Activated naive CD8-positive, alpha-beta T cell (primary cell): ENCODE data around the gene CIAO2A.
"Not testable (repeated sequence)": the region's sequence is repeated elsewhere in the genome, so short reads cannot be mapped to it uniquely, and the experiment has no call there.

ENCODE experiments used
- H3K27ac Mint-ChIP-seq: one replicate; pipeline ENCODE4 v1.8.0; 2021; ENCODE audit warnings: mixed read lengths
- H3K27me3 Mint-ChIP-seq: one replicate; pipeline ENCODE4 v1.8.0; 2021; ENCODE audit warnings: mixed read lengths
- H3K36me3 Mint-ChIP-seq: one replicate; pipeline ENCODE4 v1.8.0; 2021; ENCODE audit warnings: mixed read lengths
- H3K4me1 Mint-ChIP-seq: one replicate; pipeline ENCODE4 v1.8.0; 2021; ENCODE audit warnings: low read depth, mixed read lengths
- H3K4me3 Mint-ChIP-seq: one replicate; pipeline ENCODE4 v1.8.0; 2021; ENCODE audit warnings: mild to moderate bottlenecking, mixed read lengths
- H3K9me3 Mint-ChIP-seq: one replicate; pipeline ENCODE4 v1.8.0; 2021; ENCODE audit warnings: low read depth, mixed read lengths

Gene CIAO2A

DNA sequence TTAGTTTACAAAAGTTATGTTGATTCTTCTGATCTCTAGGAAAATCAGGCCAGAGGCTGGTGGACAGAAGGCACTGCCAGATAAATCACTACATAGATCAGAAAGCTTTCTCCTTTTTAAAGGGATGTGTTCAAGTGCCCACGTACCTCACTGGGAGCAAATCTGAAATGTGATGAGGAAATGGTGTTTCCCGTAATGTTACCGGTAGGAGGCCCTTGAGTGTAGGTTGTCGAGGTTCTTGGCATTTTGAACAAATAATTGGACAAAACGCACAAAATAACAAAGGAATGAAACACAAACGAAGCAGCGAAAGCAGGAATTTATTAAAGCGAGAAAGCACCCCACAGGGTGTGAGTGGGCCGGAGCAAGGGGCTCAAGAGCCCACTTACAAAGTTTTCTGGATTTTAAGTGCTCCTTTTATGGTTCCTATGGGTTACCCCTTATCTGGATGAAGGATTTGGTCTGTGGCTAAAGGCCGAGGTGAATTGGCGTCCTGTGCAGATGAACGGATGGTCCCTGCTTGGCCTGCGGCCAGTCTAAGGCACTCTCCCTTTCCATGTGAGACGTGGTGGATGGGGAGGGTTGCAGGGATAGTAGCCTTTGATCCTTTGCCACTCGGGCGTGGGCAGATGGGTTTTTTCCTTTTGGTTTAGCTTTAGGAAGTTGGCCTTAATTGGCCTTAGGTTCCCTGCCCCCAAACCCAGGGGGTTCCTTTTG lies 3.2 kb upstream of the CIAO2A start:
- Mint-ChIP-seq H3K36me3 (no peaks in the 10 kb centered on the region), H3K9me3 (no peaks in the 10 kb centered on the region), H3K27ac (peak overlapping the region; percentile 97), H3K4me3 (peak overlapping the region; percentile 98), H3K4me1 (peaks cover 85% of the 10 kb centered on the region), H3K27me3 (no peaks in the 10 kb centered on the region)

DNA sequence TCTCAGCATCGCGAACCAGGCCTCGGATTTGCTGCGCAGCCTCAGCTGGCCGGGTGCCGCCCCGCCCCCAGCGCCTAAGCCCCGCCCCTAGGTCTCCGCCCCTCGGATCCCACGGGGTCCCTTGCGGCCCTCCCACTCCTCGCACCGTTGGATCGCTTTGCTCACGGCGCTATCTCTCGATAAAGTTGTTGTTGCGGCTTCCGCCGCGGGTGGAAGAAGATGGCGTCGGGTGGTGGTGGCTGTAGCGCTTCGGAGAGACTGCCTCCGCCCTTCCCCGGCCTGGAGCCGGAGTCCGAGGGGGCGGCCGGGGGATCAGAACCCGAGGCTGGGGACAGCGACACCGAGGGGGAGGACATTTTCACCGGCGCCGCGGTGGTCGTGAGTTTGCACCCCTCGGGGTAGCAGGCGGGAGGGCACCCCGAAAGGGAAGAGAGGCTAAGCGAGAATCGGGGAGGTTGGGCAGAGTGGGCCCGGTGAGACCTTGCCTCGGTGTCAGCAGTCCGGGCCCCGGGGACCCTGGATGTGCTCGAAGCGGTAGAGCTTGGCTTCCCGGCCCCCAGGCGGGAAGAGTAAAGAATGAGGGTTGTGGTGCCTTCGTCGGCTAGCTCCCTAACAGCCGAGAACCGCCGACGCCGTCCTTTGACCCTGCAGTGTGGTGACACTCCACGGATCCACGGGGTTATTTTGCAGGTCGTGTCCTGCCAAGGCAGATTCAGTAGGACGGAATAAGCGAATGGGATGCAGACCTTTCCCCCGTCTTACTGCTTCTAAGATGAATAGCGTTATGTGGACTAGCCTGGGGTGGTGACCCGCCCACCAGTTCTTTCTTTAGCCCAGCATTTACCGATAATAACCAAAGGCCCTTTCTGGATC lies 2.4 kb upstream of the CIAO2A start, which contains the start of gene SNX1:
Gene SNX1 (plus strand): TSS at position 188 of the 873 bp plus-strand sequence. CDS start 32 bp downstream, at position 220.
- peaks cover 78% of the 10 kb centered on the region for H3K4me1 Mint-ChIP-seq

DNA sequence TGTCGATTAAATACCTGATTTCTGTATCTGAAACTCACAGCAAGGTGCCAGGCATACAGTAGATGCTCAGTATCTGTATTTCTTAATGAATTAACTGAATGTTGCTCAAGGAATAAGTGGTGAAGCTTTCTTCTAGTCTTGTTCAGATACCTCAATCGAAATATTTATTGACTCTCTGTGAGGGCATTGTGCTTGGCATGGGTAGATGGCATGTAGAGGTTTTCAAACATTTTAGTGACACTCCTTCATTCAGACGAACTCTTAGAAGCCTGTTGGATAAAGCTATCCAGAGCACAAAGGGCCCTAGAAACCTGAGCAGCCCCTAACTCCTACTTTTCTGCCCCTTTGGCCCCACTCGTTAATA lies 1.8 kb upstream of the CIAO2A start:
- H3K4me3 Mint-ChIP-seq: peak overlapping the region; percentile 98
- peak overlapping the region; percentile 97 for H3K27ac Mint-ChIP-seq
- H3K36me3 Mint-ChIP-seq: no peaks in the 10 kb centered on the region
- H3K4me1 Mint-ChIP-seq: peaks cover 79% of the 10 kb centered on the region
- H3K9me3 Mint-ChIP-seq: no peaks in the 10 kb centered on the region
- H3K27me3 Mint-ChIP-seq: no peaks in the 10 kb centered on the region

More for the DNA sequence above, 2.4 kb upstream of the CIAO2A start, which contains the start of gene SNX1:
- Mint-ChIP-seq H3K27me3 (no peaks in the 10 kb centered on the region), H3K4me3 (peak within 1 kb of the TSS; percentile 98), H3K36me3 (no peaks in the 10 kb centered on the region), H3K9me3 (no peaks in the 10 kb centered on the region), H3K27ac (peak within 1 kb of the TSS; percentile 97)

DNA sequence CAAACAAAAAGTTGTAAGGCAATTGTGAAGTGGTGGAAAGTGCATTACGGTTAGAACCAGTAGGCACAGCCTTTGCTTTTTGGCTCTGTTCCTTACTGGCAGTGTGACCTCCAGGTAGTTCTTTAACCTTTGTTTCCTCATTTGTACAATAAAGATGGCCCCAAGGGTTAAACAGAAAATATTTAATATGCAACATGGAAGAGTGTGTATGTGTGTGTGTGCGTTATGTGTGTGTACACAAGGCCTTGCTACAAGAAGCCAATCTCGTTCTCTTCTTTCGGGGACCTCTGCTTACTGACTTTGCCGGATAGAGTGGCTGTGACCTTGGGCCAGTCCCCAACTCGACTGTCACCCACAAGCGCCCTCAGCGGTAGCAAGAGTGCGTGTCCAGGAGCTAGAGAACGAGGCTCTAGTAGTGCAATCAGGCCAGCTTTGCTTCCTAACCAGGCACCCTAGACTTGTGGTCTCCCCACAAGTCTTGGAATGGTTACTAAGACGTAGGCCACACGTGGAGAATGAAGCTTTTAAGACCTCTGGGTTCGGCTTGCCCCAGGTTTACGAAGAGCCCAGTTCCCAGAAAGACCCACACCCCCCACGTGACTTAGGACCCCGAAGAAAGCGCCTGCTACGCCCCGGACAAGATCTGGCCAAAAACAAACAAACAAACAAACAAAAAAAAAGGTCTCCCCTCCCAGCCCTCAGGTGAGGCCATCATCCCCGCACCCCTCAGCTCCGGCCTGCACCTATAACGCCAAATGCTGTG lies 593 bp downstream of the CIAO2A start:
- Mint-ChIP-seq H3K27me3 (no peaks in the 10 kb centered on the region), H3K27ac (peak overlapping the region; percentile 95), H3K4me3 (peak overlapping the region; percentile 98)

DNA sequence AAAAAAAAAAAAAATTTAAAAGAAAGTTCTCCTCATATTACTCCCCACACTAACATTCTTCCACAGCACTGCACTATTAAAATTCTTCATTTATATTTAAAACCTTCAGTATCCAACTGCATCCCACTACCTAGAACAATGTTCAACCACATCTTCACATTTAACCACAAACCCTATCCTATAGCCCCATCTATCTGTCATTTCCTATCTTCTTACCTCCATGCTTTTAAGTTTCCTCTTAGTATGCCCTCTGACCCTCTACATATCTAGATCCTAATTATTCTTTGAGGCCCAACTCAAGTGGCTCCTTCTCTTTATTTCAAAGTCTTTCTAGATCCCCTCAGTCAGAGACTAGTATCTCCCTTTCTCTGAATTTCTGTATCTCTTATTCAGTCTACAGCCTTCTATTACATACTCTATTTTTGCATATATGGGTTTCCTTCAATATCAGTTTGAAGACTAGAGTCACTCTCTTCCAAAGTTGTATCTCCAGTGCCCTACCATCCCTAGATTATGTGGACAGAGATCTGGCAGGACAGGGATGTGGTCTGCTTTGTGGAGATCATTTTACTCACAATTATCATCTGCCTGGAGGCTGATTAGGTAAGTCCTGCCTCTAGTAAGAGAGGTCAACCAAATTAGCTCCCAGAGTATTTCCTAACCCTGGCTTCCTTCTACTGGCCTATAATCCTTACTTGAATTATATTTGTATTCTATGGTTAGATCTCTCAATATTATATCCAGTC lies 1.4 kb downstream of the CIAO2A start:
- H3K27me3 Mint-ChIP-seq: no peaks in the 10 kb centered on the region
- H3K36me3 Mint-ChIP-seq: peaks cover 4% of the 10 kb centered on the region
- H3K4me3 Mint-ChIP-seq: peak overlapping the region; percentile 98
- peaks cover 56% of the 10 kb centered on the region for H3K4me1 Mint-ChIP-seq
- H3K27ac Mint-ChIP-seq: peak overlapping the region; percentile 95
- H3K9me3 Mint-ChIP-seq: no peaks in the 10 kb centered on the region

More for the DNA sequence above, 593 bp downstream of the CIAO2A start:
- H3K9me3 Mint-ChIP-seq: no peaks in the 10 kb centered on the region
- peaks cover 64% of the 10 kb centered on the region for H3K4me1 Mint-ChIP-seq
- peaks cover under 1% of the 10 kb centered on the region for H3K36me3 Mint-ChIP-seq

DNA sequence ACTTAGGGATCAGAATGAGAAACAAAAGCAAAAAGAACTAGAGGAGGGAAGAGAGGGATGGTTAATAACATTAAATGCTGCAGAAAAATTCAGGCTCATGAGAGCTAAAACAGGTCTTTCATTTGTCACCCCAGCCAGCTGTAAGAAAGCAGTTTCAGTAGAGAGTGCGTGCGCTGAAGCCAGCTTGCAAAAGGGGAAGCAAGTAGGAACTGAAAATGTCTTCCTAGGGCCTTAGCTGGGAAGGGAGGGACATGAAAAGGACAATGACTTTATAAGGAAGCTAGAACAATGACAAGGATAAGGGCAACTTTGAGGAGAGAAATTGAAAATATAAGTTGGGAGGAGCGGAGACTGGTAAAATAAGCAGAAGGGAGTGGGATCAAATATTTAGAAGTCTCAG lies 3.1 kb downstream of the CIAO2A start:
- peaks cover 4% of the 10 kb centered on the region for H3K36me3 Mint-ChIP-seq
- no peak overlapping the region for H3K27ac Mint-ChIP-seq
- no peaks in the 10 kb centered on the region for H3K9me3 Mint-ChIP-seq
- H3K4me3 Mint-ChIP-seq: no peak overlapping the region
- H3K27me3 Mint-ChIP-seq: no peaks in the 10 kb centered on the region
- peaks cover 42% of the 10 kb centered on the region for H3K4me1 Mint-ChIP-seq

DNA sequence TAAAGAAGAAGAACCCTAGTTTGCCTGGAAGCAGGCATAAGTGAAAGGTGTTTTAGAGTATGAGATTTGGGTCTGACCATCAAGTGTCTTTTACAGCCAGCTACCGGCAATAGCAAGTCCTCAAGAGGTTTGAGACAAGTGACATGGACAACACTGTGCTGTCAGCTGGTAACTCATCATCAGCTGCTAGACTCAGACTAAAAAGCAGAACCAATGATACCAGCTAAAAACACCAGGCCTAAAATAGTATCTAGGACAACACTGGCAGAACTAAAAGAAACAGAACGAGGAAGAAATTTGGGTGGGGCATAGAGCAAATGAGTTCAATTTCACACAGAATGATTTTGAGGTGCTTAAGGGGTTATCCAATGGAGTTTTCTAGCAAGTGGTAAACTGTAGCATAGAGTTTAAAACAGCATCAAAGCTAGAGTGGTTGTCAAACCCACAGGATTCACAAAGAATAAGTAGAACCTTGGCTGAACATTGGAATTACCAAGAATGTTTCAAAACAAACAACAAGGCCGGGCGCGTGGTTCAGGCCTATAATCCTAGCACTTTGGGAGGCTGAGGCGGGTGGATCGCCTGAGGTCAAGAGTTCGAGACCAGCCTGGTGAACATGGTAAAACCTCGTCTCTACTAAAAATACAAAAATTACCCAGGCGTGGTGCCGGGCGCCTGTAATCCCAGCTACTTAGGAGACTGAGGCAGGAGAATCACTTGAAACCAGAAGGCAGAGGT lies 3.9 kb downstream of the CIAO2A start:
- Mint-ChIP-seq H3K27ac (no peak overlapping the region), H3K4me1 (peaks cover 34% of the 10 kb centered on the region), H3K27me3 (no peaks in the 10 kb centered on the region), H3K36me3 (peaks cover 4% of the 10 kb centered on the region), H3K4me3 (no peak overlapping the region), H3K9me3 (no peaks in the 10 kb centered on the region)

DNA sequence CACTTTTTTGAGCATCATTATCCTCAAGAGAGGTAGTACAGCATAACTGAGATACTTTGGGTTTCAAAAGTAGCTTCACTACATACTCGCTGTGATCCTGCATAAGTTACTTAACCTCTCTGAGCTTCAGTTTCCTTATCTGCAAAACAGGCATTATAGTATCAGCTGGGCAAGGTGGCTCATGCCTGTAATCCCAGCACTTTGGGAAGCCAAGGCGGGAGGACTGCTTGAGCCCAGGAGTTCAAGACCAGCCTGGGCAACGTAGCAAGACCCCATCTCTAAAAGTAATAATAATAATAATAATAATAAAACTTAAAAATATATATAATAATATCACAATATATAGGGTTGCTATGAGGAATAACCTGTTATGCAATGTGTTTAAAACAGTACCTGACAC lies 10.9 kb downstream of the CIAO2A start:
- no peaks in the 10 kb centered on the region for H3K9me3 Mint-ChIP-seq
- peak overlapping the region; percentile 16 for H3K27ac Mint-ChIP-seq
- peaks cover 2% of the 10 kb centered on the region for H3K36me3 Mint-ChIP-seq
- no peak overlapping the region for H3K4me3 Mint-ChIP-seq
- no peaks in the 10 kb centered on the region for H3K27me3 Mint-ChIP-seq
- no peaks in the 10 kb centered on the region for H3K4me1 Mint-ChIP-seq

DNA sequence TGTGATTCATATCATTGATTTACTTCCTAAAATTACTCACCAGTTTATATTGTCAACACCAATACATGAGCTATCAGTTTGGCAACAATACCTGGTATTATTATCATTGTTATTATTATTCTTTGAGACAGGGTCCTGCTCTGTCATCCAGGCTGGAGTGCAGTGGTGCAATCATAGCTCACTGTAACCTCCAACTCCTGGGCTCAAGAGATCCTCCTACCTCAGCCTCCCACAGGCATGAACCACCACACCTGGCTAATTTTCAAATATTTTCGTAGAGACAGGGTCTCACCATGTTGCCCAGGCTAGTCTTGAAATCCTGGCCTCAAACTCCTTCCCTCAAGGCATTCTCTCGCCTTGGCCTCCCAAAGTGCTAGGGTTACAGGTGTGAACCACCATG lies 20.1 kb downstream of the CIAO2A start:
- not testable (repeated sequence) for H3K36me3 Mint-ChIP-seq, H3K4me1 Mint-ChIP-seq, H3K27ac Mint-ChIP-seq, H3K4me3 Mint-ChIP-seq, H3K9me3 Mint-ChIP-seq, H3K27me3 Mint-ChIP-seq

DNA sequence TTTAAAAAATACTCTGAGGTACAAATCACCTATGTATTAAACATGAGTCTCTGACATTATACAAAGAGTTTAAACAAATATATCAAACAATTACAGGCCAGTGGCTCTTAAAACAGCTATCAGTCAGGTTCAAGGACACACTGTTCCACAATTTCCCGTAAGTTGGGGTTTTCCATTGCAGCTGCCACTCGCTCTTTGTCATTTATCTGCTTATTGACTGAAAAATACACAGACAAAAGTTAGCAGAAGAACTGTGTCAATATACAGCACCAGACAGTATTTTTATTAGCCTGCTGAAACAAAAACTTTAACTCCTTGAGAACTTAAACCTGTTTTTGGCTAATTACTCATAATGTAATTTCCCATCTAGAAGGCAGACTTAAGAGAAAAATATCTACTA lies 20.8 kb downstream of the CIAO2A start:
- Mint-ChIP-seq H3K36me3 (no peaks in the 10 kb centered on the region), H3K27me3 (no peaks in the 10 kb centered on the region), H3K4me3 (no peak overlapping the region), H3K9me3 (no peaks in the 10 kb centered on the region), H3K4me1 (peaks cover 4% of the 10 kb centered on the region), H3K27ac (no peak overlapping the region)

DNA sequence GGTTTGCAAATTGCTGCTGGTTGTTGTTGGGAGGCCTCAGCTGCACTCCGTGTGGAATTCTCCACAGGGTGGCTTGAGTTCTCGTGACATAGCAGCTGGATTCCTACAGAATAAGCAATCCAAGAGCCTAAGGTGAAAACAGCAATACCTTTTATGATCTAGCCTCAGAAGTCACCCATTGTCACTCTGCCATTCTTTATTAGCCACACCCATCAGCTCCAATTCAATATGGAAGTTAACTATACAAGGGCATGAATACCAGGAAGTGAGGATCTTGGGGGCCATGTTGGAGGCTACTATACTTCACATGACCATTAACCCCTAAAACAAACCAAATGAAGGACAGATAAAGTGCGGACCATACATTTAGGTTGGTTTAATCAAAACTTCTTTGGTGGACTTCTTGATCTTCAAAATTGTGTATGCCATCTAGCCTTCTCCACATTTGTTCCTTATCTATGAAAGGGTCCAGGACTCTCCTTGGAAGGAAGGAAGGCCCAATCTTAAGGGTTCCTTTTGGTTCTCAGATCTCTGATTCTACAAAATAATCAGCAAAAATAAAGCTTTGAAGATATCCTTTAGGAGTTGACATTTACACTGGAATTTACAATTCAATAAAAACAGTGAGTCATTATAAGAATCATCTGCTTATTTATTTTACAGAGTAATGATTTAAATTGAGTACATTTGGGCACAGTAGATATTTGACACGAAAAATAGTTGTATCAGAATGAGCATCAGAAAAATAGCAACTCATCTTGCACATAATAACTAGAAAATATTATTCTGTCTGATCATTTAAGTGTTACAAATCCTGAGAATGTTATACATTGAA lies 21.5 kb downstream of the CIAO2A start:
- Mint-ChIP-seq H3K4me1 (peaks cover 8% of the 10 kb centered on the region), H3K27me3 (no peaks in the 10 kb centered on the region), H3K4me3 (no peak overlapping the region), H3K9me3 (no peaks in the 10 kb centered on the region), H3K27ac (no peak overlapping the region), H3K36me3 (no peaks in the 10 kb centered on the region)

DNA sequence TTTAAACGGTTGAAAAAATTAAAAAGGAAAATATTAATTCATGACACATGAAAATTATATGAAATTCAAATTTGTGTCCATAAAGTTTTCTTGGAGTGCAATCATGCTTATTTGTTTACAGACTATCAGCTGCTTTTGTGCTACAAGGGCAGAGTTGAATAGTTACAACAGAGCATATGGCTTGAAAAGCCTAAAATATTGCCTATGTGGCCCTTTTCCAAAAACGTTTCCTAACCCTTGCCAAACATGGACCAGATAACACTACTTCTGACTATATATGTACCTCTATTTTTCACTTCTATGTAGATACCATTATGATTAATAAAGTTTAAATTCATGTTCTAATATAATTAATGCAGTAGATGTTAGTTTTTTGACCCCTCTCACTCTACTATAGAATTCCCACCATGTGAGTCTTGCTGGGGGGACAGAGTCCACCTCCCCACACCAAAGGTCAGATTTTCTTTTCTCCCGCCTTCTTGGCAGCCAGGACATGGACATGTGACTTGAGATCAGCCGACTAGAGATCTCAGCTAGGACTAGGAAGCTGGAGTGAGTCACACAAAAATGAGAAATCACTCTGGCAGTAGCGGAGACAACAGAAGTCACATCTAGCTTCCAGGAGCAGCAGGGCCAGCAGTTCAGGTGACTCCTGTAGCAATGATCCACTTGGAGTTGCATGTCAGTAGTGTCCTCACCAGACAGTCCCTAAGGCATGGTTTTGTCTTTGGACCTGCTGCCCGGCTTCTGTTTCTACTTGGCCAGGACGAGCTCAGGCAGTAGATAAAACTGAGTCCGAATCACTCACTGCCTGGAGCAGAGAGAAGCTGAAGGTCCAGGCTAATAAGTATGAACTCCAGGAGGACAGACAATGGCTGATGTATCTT lies 22.4 kb downstream of the CIAO2A start:
- H3K36me3 Mint-ChIP-seq: no peaks in the 10 kb centered on the region
- H3K4me3 Mint-ChIP-seq: no peak overlapping the region
- no peaks in the 10 kb centered on the region for H3K27me3 Mint-ChIP-seq
- no peaks in the 10 kb centered on the region for H3K9me3 Mint-ChIP-seq
- H3K4me1 Mint-ChIP-seq: peaks cover 6% of the 10 kb centered on the region
- peak overlapping the region; percentile 24 for H3K27ac Mint-ChIP-seq
